ENCODE data around the gene TMEM267.
"Not testable (repeated sequence)": the region's sequence is repeated elsewhere in the genome, so short reads cannot be mapped to it uniquely, and the experiment has no call there.

Gene TMEM267

GRCh38 chr5:43410414-43410813 lies 73.3 kb downstream of the TMEM267 start:
- no peak for DNase-seq (ENCODE audit: low read depth in 2 of 2)

GRCh38 chr5:43409809-43410271 lies 73.8 kb downstream of the TMEM267 start:
- no peak for DNase-seq (ENCODE audit: low read depth in 2 of 2)

- DNase-seq (ENCODE audit: low read depth in 2 of 2): not testable (repeated sequence)
Observed at GRCh38 chr5:43402524-43403066, 81.1 kb downstream of the TMEM267 start.

GRCh38 chr5:43401827-43402226 lies 81.8 kb downstream of the TMEM267 start:
- no peak for DNase-seq (ENCODE audit: low read depth in 2 of 2)

- DNase-seq (ENCODE audit: low read depth in 2 of 2): no peak
Observed at GRCh38 chr5:43400082-43400481, 83.6 kb downstream of the TMEM267 start.

- DNase-seq (ENCODE audit: low read depth in 2 of 2): peak; percentile 48 to 54
Observed at GRCh38 chr5:43396762-43397304, 86.8 kb downstream of the TMEM267 start.

Data from stimulated activated CD4-positive, alpha-beta T cell treated with anti-CD3 and anti-CD28 coated beads, Interleukin-4, amount 100 ng/mL, for 48 hours (primary cell).